Activated CD4-positive, alpha-beta T cell treated with anti-CD3 and anti-CD28 coated beads, Interleukin-2, amount 50 U/mL, for 4 hours (primary cell): ENCODE results near the gene H2AZ1.
"Not testable (repeated sequence)": the region's sequence is repeated elsewhere in the genome, so short reads cannot be mapped to it uniquely, and the experiment has no call there.

ENCODE experiments used
- DNase-seq, 2 experiments: peaks; one replicate each; pipeline ENCODE4 v3.0.0-alpha.2; 2020

Gene H2AZ1

GRCh38 chr4:99949999-99950912 lies at the start of gene H2AZ1:
TSS of gene H2AZ1 (minus strand) at chr4:99950275. CDS start at chr4:99950170, 105 bp downstream.
- DNase-seq = peak; percentile 99

DNA sequence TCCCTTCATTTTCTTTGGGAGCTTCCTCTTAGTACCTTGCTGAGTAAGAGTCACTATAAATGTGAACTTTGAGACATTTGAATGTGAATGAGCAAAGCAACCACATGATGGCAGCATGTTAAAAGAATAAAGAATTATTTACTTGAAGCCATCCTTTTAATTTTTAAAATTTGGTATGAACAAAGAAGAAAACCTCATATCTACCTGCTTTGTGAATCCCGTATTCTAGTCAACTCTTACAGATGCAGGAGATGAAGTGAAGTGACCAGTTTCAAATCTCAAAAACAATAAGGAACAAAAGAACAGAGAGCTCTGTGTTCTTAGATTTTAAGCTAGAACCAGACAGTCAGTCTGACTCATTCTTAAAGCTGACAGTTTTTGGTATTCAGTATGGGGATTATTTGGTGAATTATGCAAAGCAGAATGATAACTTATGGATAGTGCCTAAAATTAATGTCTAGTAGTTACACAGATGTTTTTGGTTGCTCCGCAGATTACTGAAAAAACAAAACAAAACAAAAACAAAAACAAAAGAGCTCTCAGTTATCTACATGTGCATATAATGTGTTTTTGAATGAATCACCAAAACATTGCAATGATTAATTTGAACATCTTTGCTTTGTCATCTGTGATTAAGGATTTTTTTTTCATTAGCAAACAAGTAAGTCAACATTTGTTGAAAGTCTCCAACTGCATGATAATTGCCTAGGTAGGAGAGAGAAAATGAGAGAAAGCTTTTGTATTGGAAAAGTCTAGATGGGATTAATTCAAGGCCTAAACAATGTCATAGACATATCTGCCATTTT lies 48.2 kb upstream of the H2AZ1 start:
- no peak for DNase-seq

GRCh38 chr4:99991741-99992140 lies 41.7 kb upstream of the H2AZ1 start:
- no peak for DNase-seq

DNA sequence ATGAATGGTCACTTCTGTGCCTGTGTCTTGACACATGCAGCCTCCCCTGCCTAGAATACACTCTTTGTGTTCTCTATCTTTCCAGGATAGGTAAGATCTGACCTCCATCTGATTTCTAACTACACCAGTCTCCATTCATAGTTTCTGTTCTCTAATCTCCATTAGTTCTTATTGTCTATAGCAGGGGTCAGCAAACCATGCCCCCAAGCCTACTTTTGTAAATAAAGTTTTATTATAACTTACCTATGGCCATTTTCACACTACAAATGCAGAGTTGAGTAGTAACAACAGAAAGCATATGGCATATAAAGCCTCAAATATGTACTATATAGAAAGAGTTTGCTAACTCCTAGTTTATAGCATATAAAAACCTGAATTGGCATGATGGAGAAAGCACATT lies 37.6 kb upstream of the H2AZ1 start:
- no peak for DNase-seq

- no peak for DNase-seq
Observed at GRCh38 chr4:99986792-99987191, 36.7 kb upstream of the H2AZ1 start.

GRCh38 chr4:99983289-99983943 lies 33.3 kb upstream of the H2AZ1 start:
- no peak for DNase-seq

DNA sequence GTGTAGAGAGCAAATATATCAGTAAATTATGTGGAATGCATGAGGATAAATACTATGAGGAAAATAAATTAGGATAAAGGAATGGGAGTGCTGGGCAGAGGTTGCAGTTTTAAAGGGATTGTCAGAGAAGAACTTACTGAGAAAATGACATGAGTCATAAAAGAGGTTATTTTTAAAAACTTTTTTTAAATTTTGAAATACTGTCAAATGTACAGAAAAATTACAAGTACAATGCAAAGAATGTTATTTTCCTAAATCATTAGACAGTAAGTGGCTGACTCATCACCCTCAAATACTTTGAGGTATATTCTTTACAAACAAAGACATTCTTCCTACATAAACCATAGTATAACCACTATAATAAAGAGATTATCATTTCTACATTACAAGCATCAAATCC lies 29.8 kb upstream of the H2AZ1 start:
- no peak for DNase-seq

DNA sequence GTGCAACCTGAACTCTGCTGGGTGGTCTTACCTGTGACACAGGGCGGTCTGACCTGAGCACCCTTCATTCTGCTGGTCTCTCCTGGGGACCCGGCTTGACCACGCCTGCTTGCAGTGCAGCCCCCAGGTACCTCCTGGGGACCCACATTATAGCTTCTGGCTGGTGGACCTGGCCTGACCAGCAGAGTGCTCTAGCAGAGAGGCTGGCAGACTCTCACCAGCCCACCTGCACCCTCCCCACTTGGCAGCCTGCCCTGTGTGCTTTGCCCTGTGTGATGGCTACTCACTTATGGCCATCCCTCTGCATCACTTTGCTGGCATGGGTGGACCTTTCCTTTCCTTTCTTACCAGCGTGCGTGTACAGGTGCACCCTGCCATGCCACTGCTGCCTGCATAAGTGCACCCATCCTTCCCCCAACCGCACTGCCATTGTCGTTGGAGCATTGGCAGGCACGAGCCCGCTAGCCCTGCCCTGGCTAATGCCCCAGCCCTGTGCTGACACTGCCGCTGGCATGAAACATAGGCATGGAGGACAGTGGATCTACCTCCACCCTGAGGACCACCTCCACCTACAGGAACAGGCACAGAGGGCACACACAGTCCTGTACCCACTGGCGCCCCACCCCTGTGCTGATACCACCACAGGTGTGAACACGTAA lies 21.5 kb upstream of the H2AZ1 start:
- DNase-seq = no peak

- no peak for DNase-seq
Observed at GRCh38 chr4:99968330-99968729, 18.3 kb upstream of the H2AZ1 start.

- DNase-seq = no peak
Observed at GRCh38 chr4:99966692-99967091, 16.6 kb upstream of the H2AZ1 start.

- no peak for DNase-seq
Observed at GRCh38 chr4:99965674-99966350, 15.7 kb upstream of the H2AZ1 start.

DNA sequence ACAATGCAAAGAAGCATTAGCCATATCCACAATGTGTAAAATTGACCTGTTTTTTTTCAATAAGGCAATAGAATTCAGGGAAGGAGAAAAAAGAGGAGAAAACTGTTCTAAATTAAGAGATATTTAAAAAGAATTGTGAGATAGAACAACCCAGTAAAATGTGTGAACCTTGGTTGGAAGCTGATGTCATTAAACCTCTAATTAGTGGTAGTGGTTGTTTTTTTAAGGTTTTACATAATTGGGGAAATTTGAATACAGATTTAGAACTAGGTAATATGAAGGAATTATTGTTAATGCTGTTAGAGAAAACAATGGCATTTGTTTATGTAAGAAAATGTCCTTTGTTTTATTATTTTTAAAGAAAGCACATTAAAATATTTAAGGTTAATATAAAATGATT lies 15.1 kb upstream of the H2AZ1 start:
- DNase-seq = no peak

DNA sequence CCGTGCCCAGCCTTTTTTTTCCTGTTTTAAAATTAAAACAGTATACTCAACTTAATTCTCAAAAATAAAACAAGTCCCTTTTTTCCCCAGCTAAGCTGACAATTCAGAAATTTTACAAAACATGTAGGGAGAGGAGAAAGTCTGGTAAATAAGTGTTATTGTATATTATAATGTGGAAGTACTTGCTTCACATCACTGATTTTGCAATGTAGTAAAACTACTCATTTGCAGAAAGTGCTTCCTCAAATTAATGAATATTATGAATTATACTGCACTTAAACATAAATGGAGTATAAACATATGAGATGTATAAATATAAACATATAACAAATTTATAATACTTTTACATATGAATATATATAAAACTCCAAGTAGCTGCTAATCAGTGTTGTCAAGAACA lies 11.6 kb upstream of the H2AZ1 start:
- no peak for DNase-seq

GRCh38 chr4:99960648-99961047 lies 10.6 kb upstream of the H2AZ1 start:
- DNase-seq = no peak

DNA sequence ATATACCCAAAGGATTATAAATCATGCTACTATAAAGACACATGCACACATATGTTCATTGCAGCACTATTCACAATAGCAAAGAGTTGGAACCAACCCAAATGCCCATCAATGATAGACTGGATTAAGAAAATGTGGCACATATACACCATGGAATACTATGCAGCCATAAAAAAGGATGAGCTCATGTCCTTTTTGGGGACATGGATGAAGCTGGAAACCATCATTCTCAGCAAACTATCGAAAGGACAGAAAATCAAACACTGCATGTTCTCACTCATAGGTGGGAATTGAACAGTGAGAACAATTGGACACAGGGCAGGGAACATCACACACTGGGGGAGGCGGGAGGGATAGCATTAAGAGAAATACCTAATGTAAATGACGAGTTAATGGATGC lies 8.1 kb upstream of the H2AZ1 start:
- not testable (repeated sequence) for DNase-seq

DNA sequence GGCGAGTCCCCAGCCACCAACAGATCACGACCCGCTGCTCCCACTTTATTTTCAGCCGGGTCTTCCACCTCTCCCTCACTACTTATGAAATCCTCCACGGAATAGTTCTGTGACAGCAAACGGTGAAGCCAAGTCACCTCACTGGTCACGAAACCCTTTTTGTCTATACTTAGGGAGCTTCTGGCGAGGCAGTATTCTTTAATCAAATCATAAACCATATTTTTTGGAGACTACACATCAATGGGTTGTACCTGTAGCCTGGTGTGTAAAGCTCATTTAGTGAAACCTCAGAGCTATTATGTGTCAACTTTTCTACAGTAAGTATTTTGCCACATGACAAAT lies 809 bp upstream of the H2AZ1 start:
- no peak for DNase-seq

GRCh38 chr4:99949034-99949998 lies 759 bp downstream of the H2AZ1 start:
- DNase-seq = peak; percentile 85 to 88

GRCh38 chr4:99947608-99948007 lies 2.5 kb downstream of the H2AZ1 start:
- no peak for DNase-seq

DNA sequence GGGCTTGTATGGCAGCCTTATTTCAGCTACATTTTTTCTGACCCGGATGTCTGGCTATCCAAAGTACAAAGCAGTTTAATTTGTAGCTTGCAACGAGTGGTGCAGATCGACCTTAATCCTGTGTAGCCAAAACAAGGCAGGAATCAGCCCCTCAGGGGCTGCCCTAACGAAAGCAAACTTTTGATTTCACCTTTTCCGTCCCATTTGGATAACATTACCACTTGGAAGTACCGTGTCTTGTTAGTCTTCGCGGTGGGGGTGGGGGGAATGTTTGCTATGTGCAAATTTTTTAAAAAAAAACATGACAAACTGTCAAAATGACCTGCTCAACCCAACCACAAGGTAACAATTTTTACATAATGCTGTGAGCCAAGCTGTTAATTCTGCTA lies 2.9 kb downstream of the H2AZ1 start:
- no peak for DNase-seq

GRCh38 chr4:99946356-99947189 lies 3.5 kb downstream of the H2AZ1 start, which contains the start of gene DNAJB14:
TSS of gene DNAJB14 (minus strand) at chr4:99946618. CDS start at chr4:99946571, 47 bp downstream.
- DNase-seq = peak; percentile 67 to 70
